Esophagus squamous epithelium (tissue), 5 donors: Measurements from ENCODE around the gene ADAMTS14. TPM values are rescaled to one million over a fixed set of nuclear protein-coding genes. Genes with fewer than 3 reads are reported as not detected.

Source experiments
- DNase-seq: peaks from one replicate; lab custom pipeline; 2025; lab: John Stamatoyannopoulos, UW
- H3K27ac ChIP-seq, 4 donors: fragments of 200-600 bp; sonication (generic); one replicate each; pipeline ENCODE4 v1.5.1; 2016 to 2019; ENCODE audit warnings: mild to moderate bottlenecking in 1 of 4
- H3K27me3 ChIP-seq, 4 donors: fragments of 200-600 bp; sonication (generic); 1 replicate in 3 of 4; 2 replicates in 1 of 4; pipeline versions ENCODE4 v1.5.1 to v1.6.0; 2017 to 2021; ENCODE audit warnings: antibody characterized with exemption in 1 of 4
- H3K36me3 ChIP-seq, 3 donors: fragments of 200-600 bp; sonication (generic); one replicate each; pipeline ENCODE4 v1.5.1; 2016 to 2019
- H3K4me1 ChIP-seq, 3 donors: fragments of 200-600 bp; sonication (generic); one replicate each; pipeline ENCODE4 v1.5.1; 2017 to 2019
- H3K4me3 ChIP-seq, 4 donors: fragments of 200-600 bp; sonication (generic); 1 replicate in 3 of 4; 2 replicates in 1 of 4; pipeline ENCODE4 v1.5.1; 2016 to 2019; ENCODE audit warnings: mild to moderate bottlenecking in 2 of 4, moderate library complexity in 1 of 4
- H3K9me3 ChIP-seq, 3 donors: fragments of 200-600 bp; sonication (generic); one replicate each; pipeline ENCODE4 v1.5.1; 2016 to 2019
- CTCF ChIP-seq, 6 experiments: fragments of 450-650 bp in 4 of 6; fragments of 200-600 bp in 2 of 6; sonication (generic) in 2 of 6; IDR thresholded peaks; one replicate each; pipeline ENCODE4 v1.5.1; 2016 to 2019; ENCODE audit warnings: antibody characterized with exemption in 6 of 6, mild to moderate bottlenecking in 4 of 6, moderate library complexity in 4 of 6
- POLR2A ChIP-seq, 4 donors: fragments of 450-650 bp; IDR thresholded peaks; one replicate each; pipeline ENCODE4 v1.6.1; 2017; ENCODE audit warnings: antibody characterized with exemption in 4 of 4, mild to moderate bottlenecking in 4 of 4, moderate library complexity in 3 of 4
- WGBS, 2 donors: methylation state at CpG; one replicate each; pipeline ENCODE4 v1.1.5; 2018; 5-methylcytosine and 5-hydroxymethylcytosine counted together
- intact Hi-C: fragments of 100-400 bp; cut with DNase I; formaldehyde crosslinking; loops from one replicate; pipeline ENCODE4 v1.15.0; 2022
- total RNA-seq, 4 donors: library from RNA; depleted of rRNA; stranded (reverse); fragments of >200 nt; gene quantifications; one replicate each; pipeline ENCODE4 v1.1.0, GENCODE V29; 2016
- donor health status: DM: yes; HTN: yes; CAD: no.

ADAMTS14 gene
- total RNA-seq, 4 donors from 2014 or later, result 0.23 to 0.75 (median 0.38) TPM; not detected in 1

GRCh38 chr10:70685455-70685911, 13.2 kb downstream of the ADAMTS14 start:
- Histone ChIP-seq H3K27me3 (no peaks in the 10 kb centered on the region), H3K4me3 (no peak overlapping the region), H3K4me1 (peaks cover 0 to 13% (median 7%) of the 10 kb centered on the region in 3 donors), H3K9me3 (no peaks in the 10 kb centered on the region), H3K27ac (no peak overlapping the region), H3K36me3 (no peaks in the 10 kb centered on the region)
- intact Hi-C loops, result no loop called here
- no peak for TF ChIP-seq POLR2A (IDR thresholded peaks at IDR 0.05)
- no peak for TF ChIP-seq CTCF (IDR thresholded peaks at IDR 0.05)
- 84 to 95% methylated on average over 7 to 8 of the region's 8 CpGs for WGBS, 2 donors
- no peak for DNase-seq

- H3K27me3 ChIP-seq, result no peaks in the 10 kb centered on the region
- no peak overlapping the region for H3K27ac ChIP-seq
- H3K4me3 ChIP-seq, result no peak overlapping the region
- WGBS, 2 donors, result 90% methylated on average over 4 of the region's 9 CpGs; no CpG with 5 or more reads in 1 of the 2 donors
- H3K4me1 ChIP-seq, result peaks cover 0 to 4% (median 0%) of the 10 kb centered on the region in 3 donors
- no peak for DNase-seq
- intact Hi-C loops, result no loop called here
- no peak for TF ChIP-seq CTCF (IDR thresholded peaks at IDR 0.05)
- no peak for TF ChIP-seq POLR2A (IDR thresholded peaks at IDR 0.05)
- no peaks in the 10 kb centered on the region for H3K9me3 ChIP-seq
- no peaks in the 10 kb centered on the region for H3K36me3 ChIP-seq
Observed at GRCh38 chr10:70688828-70689227, 16.5 kb downstream of the ADAMTS14 start.

DNA sequence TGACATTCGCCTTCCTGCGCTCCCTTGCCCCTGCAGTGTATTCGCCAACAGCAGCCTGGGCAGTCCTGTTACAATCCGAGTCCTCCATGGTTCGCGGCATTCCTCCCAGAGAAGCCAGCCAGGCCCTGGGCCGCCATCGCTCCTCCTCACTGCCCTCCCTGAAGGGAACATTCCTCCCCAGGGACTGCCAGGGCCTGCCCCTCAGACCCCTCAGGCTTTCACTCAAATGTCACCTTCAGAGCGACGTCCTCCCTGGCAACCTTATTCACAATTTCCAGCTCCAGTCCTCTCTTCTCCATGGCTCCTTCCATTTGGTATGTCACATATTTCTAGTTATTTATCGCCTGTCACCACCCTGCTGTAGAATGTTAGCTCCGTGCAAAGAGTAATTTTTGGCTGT, 17.4 kb downstream of the ADAMTS14 start:
- Histone ChIP-seq H3K4me1 (peaks cover 0 to 9% (median 0%) of the 10 kb centered on the region in 3 donors), H3K36me3 (no peaks in the 10 kb centered on the region), H3K4me3 (no peak overlapping the region), H3K27ac (no peak overlapping the region), H3K9me3 (no peaks in the 10 kb centered on the region), H3K27me3 (no peaks in the 10 kb centered on the region)
- WGBS, 2 donors, result 90 to 92% methylated on average over 12 of the region's 12 CpGs
- TF ChIP-seq POLR2A (IDR thresholded peaks at IDR 0.05), result no peak
- TF ChIP-seq CTCF (IDR thresholded peaks at IDR 0.05), result no peak
- DNase-seq, result no peak
- intact Hi-C loops, result no loop called here

GRCh38 chr10:70690589-70690988, 18.3 kb downstream of the ADAMTS14 start:
- Histone ChIP-seq H3K27me3 (no peaks in the 10 kb centered on the region), H3K9me3 (no peaks in the 10 kb centered on the region), H3K36me3 (no peaks in the 10 kb centered on the region), H3K27ac (no peak overlapping the region), H3K4me1 (peaks cover 0 to 9% (median 0%) of the 10 kb centered on the region in 3 donors), H3K4me3 (no peak overlapping the region)
- TF ChIP-seq CTCF (IDR thresholded peaks at IDR 0.05) (no peak), POLR2A (IDR thresholded peaks at IDR 0.05) (no peak)
- no CpG with 5 or more reads among the region's 11 CpGs for WGBS, 2 donors
- intact Hi-C loops, result no loop called here
- no peak for DNase-seq

GRCh38 chr10:70691611-70692010, 19.3 kb downstream of the ADAMTS14 start:
- no peak for DNase-seq
- intact Hi-C loops, result no loop called here
- H3K27ac ChIP-seq, result no peak overlapping the region
- no peak for TF ChIP-seq POLR2A (IDR thresholded peaks at IDR 0.05)
- TF ChIP-seq CTCF (IDR thresholded peaks at IDR 0.05), result no peak
- WGBS, 2 donors, result 70 to 72% methylated on average over 6 of the region's 6 CpGs
- peaks cover 0 to 13% (median 0%) of the 10 kb centered on the region in 3 donors for H3K4me1 ChIP-seq
- H3K9me3 ChIP-seq, result no peaks in the 10 kb centered on the region
- H3K27me3 ChIP-seq, result no peaks in the 10 kb centered on the region
- no peak overlapping the region for H3K4me3 ChIP-seq
- no peaks in the 10 kb centered on the region for H3K36me3 ChIP-seq
